ENCODE results near the gene DYNLT3.

Gene DYNLT3

GRCh38 chrX:37875675-37876074 lies 28.3 kb upstream of the DYNLT3 start:
- no peak overlapping the region for H2AFZ ChIP-seq
- H3K4me2 ChIP-seq (ENCODE audit: low read length) = no peak overlapping the region
- no peak overlapping the region for H3K27ac ChIP-seq
- H3K4me3 ChIP-seq (ENCODE audit: low read depth, low read length) = no peak overlapping the region
- TF ChIP-seq CTCF (IDR thresholded peaks at IDR 0.05) = no peak
- no peaks in the 10 kb centered on the region for H3K27me3 ChIP-seq (ENCODE audit: control insufficient read depth, insufficient read depth, low read length)
- H3K9ac ChIP-seq = no peak overlapping the region
- H3K9me3 ChIP-seq (ENCODE audit: control insufficient read depth, low read length) = no peaks in the 10 kb centered on the region
- no peaks in the 10 kb centered on the region for H3K79me2 ChIP-seq
- no peaks in the 10 kb centered on the region for H3K36me3 ChIP-seq (ENCODE audit: control insufficient read depth, insufficient read depth, low read length)
- no peaks in the 10 kb centered on the region for H3K4me1 ChIP-seq

- Histone ChIP-seq H3K4me2 (ENCODE audit: low read length) (no peak overlapping the region), H3K36me3 (ENCODE audit: control insufficient read depth, insufficient read depth, low read length) (no peaks in the 10 kb centered on the region), H3K27ac (no peak overlapping the region), H3K27me3 (ENCODE audit: control insufficient read depth, insufficient read depth, low read length) (no peaks in the 10 kb centered on the region), H2AFZ (no peak overlapping the region), H3K4me3 (ENCODE audit: low read depth, low read length) (no peak overlapping the region), H3K9me3 (ENCODE audit: control insufficient read depth, low read length) (no peaks in the 10 kb centered on the region), H3K4me1 (no peaks in the 10 kb centered on the region), H3K9ac (no peak overlapping the region), H3K79me2 (no peaks in the 10 kb centered on the region)
- TF ChIP-seq CTCF (IDR thresholded peaks at IDR 0.05) = no peak
Measured at GRCh38 chrX:37873220-37873619, 25.8 kb upstream of the DYNLT3 start.

- H3K4me2 ChIP-seq (ENCODE audit: low read length) = no peak overlapping the region
- H3K27ac ChIP-seq = no peak overlapping the region
- H3K9ac ChIP-seq = no peak overlapping the region
- no peaks in the 10 kb centered on the region for H3K9me3 ChIP-seq (ENCODE audit: control insufficient read depth, low read length)
- H3K4me3 ChIP-seq (ENCODE audit: low read depth, low read length) = no peak overlapping the region
- no peak for TF ChIP-seq CTCF (IDR thresholded peaks at IDR 0.05)
- no peak overlapping the region for H2AFZ ChIP-seq
- no peaks in the 10 kb centered on the region for H3K27me3 ChIP-seq (ENCODE audit: control insufficient read depth, insufficient read depth, low read length)
- H3K4me1 ChIP-seq = no peaks in the 10 kb centered on the region
- no peaks in the 10 kb centered on the region for H3K36me3 ChIP-seq (ENCODE audit: control insufficient read depth, insufficient read depth, low read length)
- no peaks in the 10 kb centered on the region for H3K79me2 ChIP-seq
Measured at GRCh38 chrX:37872303-37872655, 24.9 kb upstream of the DYNLT3 start.

GRCh38 chrX:37871626-37872302 lies 24.4 kb upstream of the DYNLT3 start:
- no peaks in the 10 kb centered on the region for H3K4me1 ChIP-seq
- H3K27me3 ChIP-seq (ENCODE audit: control insufficient read depth, insufficient read depth, low read length) = no peaks in the 10 kb centered on the region
- H3K79me2 ChIP-seq = no peaks in the 10 kb centered on the region
- no peak overlapping the region for H3K4me3 ChIP-seq (ENCODE audit: low read depth, low read length)
- H3K27ac ChIP-seq = no peak overlapping the region
- no peak overlapping the region for H3K9ac ChIP-seq
- no peaks in the 10 kb centered on the region for H3K36me3 ChIP-seq (ENCODE audit: control insufficient read depth, insufficient read depth, low read length)
- TF ChIP-seq CTCF (IDR thresholded peaks at IDR 0.05) = no peak
- H3K4me2 ChIP-seq (ENCODE audit: low read length) = no peak overlapping the region
- no peak overlapping the region for H2AFZ ChIP-seq
- H3K9me3 ChIP-seq (ENCODE audit: control insufficient read depth, low read length) = no peaks in the 10 kb centered on the region

GRCh38 chrX:37867536-37868153 lies 20.3 kb upstream of the DYNLT3 start:
- Histone ChIP-seq H3K4me3 (ENCODE audit: low read depth, low read length) (no peak overlapping the region), H3K9ac (no peak overlapping the region), H3K27me3 (ENCODE audit: control insufficient read depth, insufficient read depth, low read length) (no peaks in the 10 kb centered on the region), H3K4me2 (ENCODE audit: low read length) (no peak overlapping the region), H3K36me3 (ENCODE audit: control insufficient read depth, insufficient read depth, low read length) (no peaks in the 10 kb centered on the region), H3K4me1 (no peaks in the 10 kb centered on the region), H2AFZ (no peak overlapping the region), H3K27ac (no peak overlapping the region), H3K79me2 (no peaks in the 10 kb centered on the region), H3K9me3 (ENCODE audit: control insufficient read depth, low read length) (no peaks in the 10 kb centered on the region)
- no peak for TF ChIP-seq CTCF (IDR thresholded peaks at IDR 0.05)
